IMR-90 (cell line): ENCODE results near the gene PARD3. TPM values are rescaled to one million over a fixed set of nuclear protein-coding genes. Genes with fewer than 3 reads are reported as not detected.

Source experiments
- ATAC-seq: fragments of 200-7000 bp; cut with Tn5 transposase; 2 replicates; pipeline ENCODE4 v1.9.1; 2020; ENCODE audit warnings: low read depth, mild to moderate bottlenecking, moderate library complexity
- BruUV-seq: library from RNA; stranded (reverse); fragments of 400-500 nt; replicated peaks from 2 replicates; lab custom pipeline; 2021; lab: Mats Ljungman, UMichigan
- CTCF ChIA-PET: fragments of 300-600 bp; formaldehyde crosslinking; extraction: SDS; loops from one replicate; lab custom pipeline; 2021; ENCODE audit warnings: antibody characterized with exemption; lab: Yijun Ruan, JAX
- POLR2A ChIA-PET: fragments of 300-600 bp; sonication (Branson Sonifier 250); formaldehyde crosslinking; loops from one replicate; lab custom pipeline; 2022; ENCODE audit warnings: antibody characterized with exemption; ENCODE audit not compliant: unreplicated experiment; lab: Charles Lee
- DNase-seq: peaks from one replicate; pipeline ENCODE4 v3.0.0; 2013
- H2AFZ ChIP-seq: replicated peaks from 2 replicates; pipeline ENCODE3; 2013; ENCODE audit warnings: low read length, mild to moderate bottlenecking; ENCODE audit not compliant: poor library complexity
- H2AK5ac ChIP-seq: 2 replicates; pipeline ENCODE4 v1.6.1; 2013; ENCODE audit warnings: low read depth, low read length, inconsistent platforms
- H2AK9ac ChIP-seq: replicated peaks from 2 replicates; pipeline ENCODE3; 2013; ENCODE audit warnings: mild to moderate bottlenecking, low read depth, low read length, moderate library complexity; ENCODE audit not compliant: poor library complexity
- H2BK120ac ChIP-seq: 2 replicates; pipeline ENCODE4 v1.6.1; 2013; ENCODE audit warnings: low read depth, low read length, inconsistent platforms
- H2BK15ac ChIP-seq: 3 replicates; pipeline ENCODE4 v1.6.1; 2013; ENCODE audit warnings: low read depth, low read length, inconsistent platforms
- H2BK20ac ChIP-seq: 2 replicates; pipeline ENCODE4 v1.6.1; 2013; ENCODE audit warnings: low read depth, mild to moderate bottlenecking, inconsistent platforms, low read length, moderate library complexity
- H2BK5ac ChIP-seq: 2 replicates; pipeline ENCODE4 v1.6.1; 2013; ENCODE audit warnings: mild to moderate bottlenecking, low read depth, low read length, inconsistent platforms; ENCODE audit not compliant: poor library complexity, severe bottlenecking
- H3K14ac ChIP-seq: replicated peaks from 2 replicates; pipeline ENCODE4 v1.6.1; 2013; ENCODE audit warnings: low read depth, low read length, inconsistent platforms
- H3K18ac ChIP-seq: 2 replicates; pipeline ENCODE4 v1.6.1; 2013; ENCODE audit warnings: low read depth, low read length, control low read depth
- H3K23ac ChIP-seq: 2 replicates; pipeline ENCODE4 v1.6.1; 2013; ENCODE audit warnings: low read depth, low read length, inconsistent platforms
- H3K27ac ChIP-seq: 2 replicates; pipeline ENCODE4 v1.5.1; 2013; ENCODE audit warnings: mild to moderate bottlenecking, control low read depth, low read length; ENCODE audit not compliant: insufficient read depth
- H3K27me3 ChIP-seq: 2 replicates; pipeline ENCODE4 v1.6.1; 2013; ENCODE audit warnings: low read length; ENCODE audit not compliant: control insufficient read depth, insufficient read depth
- H3K36me3 ChIP-seq: 2 replicates; pipeline ENCODE4 v1.6.1; 2013; ENCODE audit warnings: low read length, mixed read lengths; ENCODE audit not compliant: control insufficient read depth, insufficient read depth
- H3K4ac ChIP-seq: 2 replicates; pipeline ENCODE4 v1.6.1; 2013; ENCODE audit warnings: low read depth, low read length, inconsistent platforms
- H3K4me1 ChIP-seq: 2 replicates; pipeline ENCODE4 v1.6.1; 2013; ENCODE audit warnings: low read length, mixed read lengths; ENCODE audit not compliant: control insufficient read depth, insufficient read depth
- H3K4me2 ChIP-seq: 2 replicates; pipeline ENCODE4 v1.6.1; 2013; ENCODE audit warnings: low read depth, mild to moderate bottlenecking, control low read depth, low read length, moderate library complexity
- H3K4me3 ChIP-seq: 2 replicates; pipeline ENCODE4 v1.5.1; 2013; ENCODE audit warnings: low read depth, mild to moderate bottlenecking, control low read depth, low read length, moderate library complexity; ENCODE audit not compliant: insufficient read depth
- H3K56ac ChIP-seq: 2 replicates; pipeline ENCODE4 v1.6.1; 2013; ENCODE audit warnings: low read length, inconsistent platforms; ENCODE audit not compliant: insufficient read depth; ENCODE audit errors: extremely low read depth
- H3K79me1 ChIP-seq, 2 experiments: 2 replicates each; pipeline ENCODE4 v1.6.1; 2013; ENCODE audit warnings: low read length in 2 of 2, inconsistent platforms in 1 of 2, low read depth in 1 of 2
- H3K9ac ChIP-seq: 2 replicates; pipeline ENCODE4 v1.6.1; 2013; ENCODE audit warnings: low read depth, low read length, control low read depth
- H3K9me1 ChIP-seq: 2 replicates; pipeline ENCODE4 v1.6.1; 2013; ENCODE audit warnings: low read length, inconsistent platforms; ENCODE audit not compliant: insufficient read depth
- H3K9me3 ChIP-seq: 2 replicates; pipeline ENCODE4 v1.6.1; 2013; ENCODE audit warnings: low read length; ENCODE audit not compliant: control insufficient read depth, insufficient read depth
- H4K20me1 ChIP-seq: 2 replicates; pipeline ENCODE4 v1.6.1; 2013; ENCODE audit warnings: low read length, inconsistent platforms; ENCODE audit not compliant: insufficient read depth
- H4K5ac ChIP-seq: 2 replicates; pipeline ENCODE4 v1.6.1; 2013; ENCODE audit warnings: mild to moderate bottlenecking, low read depth, low read length, control low read depth
- H4K8ac ChIP-seq, 2 experiments: 2 replicates each; pipeline ENCODE4 v1.6.1; 2013; ENCODE audit warnings: low read depth in 2 of 2, low read length in 2 of 2, control low read depth in 1 of 2, inconsistent platforms in 1 of 2
- H4K91ac ChIP-seq: 2 replicates; pipeline ENCODE4 v1.6.1; 2013; ENCODE audit warnings: low read depth, low read length, inconsistent platforms; ENCODE audit not compliant: insufficient read depth
- BHLHE40 ChIP-seq: fragments of 150-350 bp; IDR thresholded peaks from 2 replicates; pipeline ENCODE4 v1.6.1; 2016; ENCODE audit warnings: mild to moderate bottlenecking, low read depth, low read length
- CEBPB ChIP-seq: IDR thresholded peaks from 2 replicates; pipeline ENCODE4 v1.6.1; 2012; ENCODE audit warnings: low read depth, low read length, improper control_type of control experiment
- MXI1 ChIP-seq: IDR thresholded peaks from 2 replicates; pipeline ENCODE4 v1.6.1; 2012; ENCODE audit warnings: low read depth, mild to moderate bottlenecking, low read length, moderate library complexity, borderline replicate concordance
- NFE2L2 ChIP-seq: fragments of 150-350 bp; IDR thresholded peaks from 2 replicates; pipeline ENCODE4 v1.6.1; 2016; ENCODE audit warnings: low read depth, mild to moderate bottlenecking, low read length
- RCOR1 ChIP-seq: IDR thresholded peaks from 2 replicates; pipeline ENCODE4 v1.6.1; 2012; ENCODE audit warnings: mild to moderate bottlenecking, low read length, improper control_type of control experiment; ENCODE audit not compliant: insufficient replicate concordance
- WGBS, 2 experiments: methylation state at CpG; one replicate each; pipeline versions ENCODE4 v1.1.5 to v1.1.7; 2013; ENCODE audit warnings: missing lambda C conversion rate in 2 of 2; ENCODE audit not compliant: insufficient read length in 1 of 2; ENCODE audit errors: extremely low coverage in 2 of 2; 5-methylcytosine and 5-hydroxymethylcytosine counted together
- dilution Hi-C: fragments of 300-500 bp; cut with HindIII; formaldehyde crosslinking; loops from one replicate; pipeline ENCODE4 v1.14.3; 2018; ENCODE audit warnings: low sequenced_read_pairs; ENCODE audit not compliant: unreplicated experiment
- in situ Hi-C: fragments of 300-500 bp; cut with MboI; formaldehyde crosslinking; loops from 3 replicates; pipeline ENCODE4 v1.14.3; 2019; ENCODE audit warnings: low sequenced_read_pairs, inconsistent platforms, mixed read lengths
- intact Hi-C: fragments of 100-400 bp; cut with micrococcal nuclease; formaldehyde crosslinking; loops from 2 replicates; pipeline ENCODE4 v1.10.0; 2022
- polyA plus RNA-seq, 3 experiments: library from polyadenylated mRNA; depleted of rRNA; stranded (reverse); fragments of >200 nt; gene quantifications; 2 replicates each; pipeline ENCODE4 v1.2.3, GENCODE V29; 2012; ENCODE audit warnings: low replicate concordance in 1 of 3
- total RNA-seq: library from RNA; depleted of rRNA; stranded (reverse); fragments of >200 nt; gene quantifications from 2 replicates; pipeline ENCODE4 v1.2.3, GENCODE V29; 2012
- TF ChIP-seq, protein P1 (sequence below): fragments of 150-350 bp; IDR thresholded peaks from 2 replicates; pipeline ENCODE4 v1.6.1; 2016; ENCODE audit warnings: low read depth, mild to moderate bottlenecking, low read length, moderate library complexity, borderline replicate concordance

The PARD3 gene
- total and polyA plus RNA-seq, 2 of the 4 experiments (the other 2 are of a cell fraction), result 14.6 to 37.5 TPM

DNA sequence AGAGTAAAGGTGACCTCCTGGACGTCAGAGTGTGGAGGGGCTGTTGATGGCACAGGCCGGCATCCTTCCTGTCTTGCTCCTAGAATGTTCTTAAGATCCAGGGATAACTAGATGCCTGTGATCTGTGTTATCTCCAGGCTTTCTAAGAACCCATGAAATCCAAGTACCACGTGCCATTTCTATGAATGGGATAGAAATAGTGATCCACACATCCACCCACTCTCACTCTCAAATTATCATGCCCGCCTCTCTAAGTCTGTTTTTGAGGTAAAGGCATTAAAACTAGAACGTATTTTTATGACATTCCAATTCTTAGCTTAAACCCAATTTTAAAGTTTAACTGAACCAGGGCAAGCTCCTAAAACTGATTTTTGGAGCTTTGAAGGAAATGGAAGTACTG lies 622.5 kb downstream of the PARD3 start:
- no peak overlapping the region for H3K4me3 ChIP-seq
- no peak overlapping the region for H3K4ac ChIP-seq
- no peak overlapping the region for H2BK5ac ChIP-seq
- no peak overlapping the region for H2AFZ ChIP-seq
- in situ Hi-C loops (no loop called here), intact Hi-C loops (loop anchor here (10.0 kb wide), 1 partner anchor 1122 kb away; no protein-coding TSS in a partner anchor), dilution Hi-C loops (no loop called here)
- no TSS peak for BruUV-seq
- TF ChIP-seq NFE2L2 (no peak), RCOR1 (no peak), MXI1 (no peak), CEBPB (no peak), BHLHE40 (no peak)
- TF ChIP-seq, protein P1, sequence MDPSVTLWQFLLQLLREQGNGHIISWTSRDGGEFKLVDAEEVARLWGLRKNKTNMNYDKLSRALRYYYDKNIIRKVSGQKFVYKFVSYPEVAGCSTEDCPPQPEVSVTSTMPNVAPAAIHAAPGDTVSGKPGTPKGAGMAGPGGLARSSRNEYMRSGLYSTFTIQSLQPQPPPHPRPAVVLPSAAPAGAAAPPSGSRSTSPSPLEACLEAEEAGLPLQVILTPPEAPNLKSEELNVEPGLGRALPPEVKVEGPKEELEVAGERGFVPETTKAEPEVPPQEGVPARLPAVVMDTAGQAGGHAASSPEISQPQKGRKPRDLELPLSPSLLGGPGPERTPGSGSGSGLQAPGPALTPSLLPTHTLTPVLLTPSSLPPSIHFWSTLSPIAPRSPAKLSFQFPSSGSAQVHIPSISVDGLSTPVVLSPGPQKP, result no peak
- H2BK20ac ChIP-seq, result no peak overlapping the region
- no peak overlapping the region for H4K91ac ChIP-seq
- no peak overlapping the region for H3K9ac ChIP-seq
- ChIA-PET CTCF (interaction anchor here (0.6 kb wide), 1 partner anchor 70 kb away, joined by 4 read pairs; no protein-coding TSS in a partner anchor), POLR2A (no interaction called here)
- no peak overlapping the region for H3K14ac ChIP-seq
- no peaks in the 10 kb centered on the region for H3K36me3 ChIP-seq
- no peak overlapping the region for H2AK5ac ChIP-seq
- H3K9me3 ChIP-seq, result no peaks in the 10 kb centered on the region
- no peak overlapping the region for H3K56ac ChIP-seq
- H3K27ac ChIP-seq, result no peak overlapping the region
- WGBS, 2 experiments, result no CpG with 5 or more reads among the region's 5 CpGs
- peaks cover 2% of the 10 kb centered on the region; the same call in 1 of the 2 replicates for H3K27me3 ChIP-seq
- H3K4me1 ChIP-seq, result peaks cover 3% of the 10 kb centered on the region
- no peak overlapping the region for H3K23ac ChIP-seq
- no peak overlapping the region for H3K18ac ChIP-seq
- ATAC-seq, result no peak
- no peaks in the 10 kb centered on the region for H3K79me1 ChIP-seq
- no peak overlapping the region for H3K4me2 ChIP-seq
- H2AK9ac ChIP-seq, result no peak overlapping the region
- H4K5ac ChIP-seq, result no peak overlapping the region
- no peak overlapping the region for H2BK15ac ChIP-seq
- no peaks in the 10 kb centered on the region for H4K20me1 ChIP-seq
- no peaks in the 10 kb centered on the region for H3K9me1 ChIP-seq
- H4K8ac ChIP-seq, result no peak overlapping the region
- no peak for DNase-seq
- H2BK120ac ChIP-seq, result no peak overlapping the region
